Hepatic stellate cell (primary cell): Measurements from ENCODE around the gene MYL5.
"Not testable (repeated sequence)": the region's sequence is repeated elsewhere in the genome, so short reads cannot be mapped to it uniquely, and the experiment has no call there.

Experiments used
- DNase-seq: peaks from one replicate; pipeline ENCODE4 v3.0.0; 2011; ENCODE audit warnings: low spot score

Gene MYL5

GRCh38 chr4:729336-730315 lies 55.3 kb downstream of the MYL5 start:
- DNase-seq: no peak

GRCh38 chr4:730511-730910 lies 56.2 kb downstream of the MYL5 start:
- no peak for DNase-seq

- not testable (repeated sequence) for DNase-seq
These were observed 56.9 kb downstream of the MYL5 start for GRCh38 chr4:730946-731904.
